Activated B cell treated with CpG ODN at 0.5 μM for 24 hours (primary cell): Measurements from ENCODE around the gene GDPD5. TPM values are rescaled to one million over a fixed set of nuclear protein-coding genes. Genes with fewer than 3 reads are reported as not detected.
A peak's percentile ranks its signal among the peaks of the same experiment; 100 is the strongest.

Experiments used
- ATAC-seq: fragments of 200-7000 bp; cut with Tn5 transposase; one replicate; pipeline ENCODE4 v1.10.0; 2021; ENCODE audit warnings: low read depth, mild to moderate bottlenecking, moderate library complexity
- CTCF ChIA-PET: fragments of 350-600 bp; sonication (Branson Sonifier 250); formaldehyde crosslinking; loops from one replicate; lab custom pipeline; 2021; ENCODE audit warnings: antibody characterized with exemption; lab: Charles Lee
- POLR2A ChIA-PET: fragments of 350-600 bp; sonication (Branson Sonifier 250); formaldehyde crosslinking; loops from one replicate; lab custom pipeline; 2021; ENCODE audit warnings: antibody characterized with exemption; lab: Charles Lee
- DNase-seq: peaks from one replicate; pipeline ENCODE4 v3.0.0; 2022
- H3K27ac Mint-ChIP-seq: one replicate; pipeline ENCODE4 v1.8.0; 2020; ENCODE audit warnings: mixed read lengths
- H3K27me3 Mint-ChIP-seq: one replicate; pipeline ENCODE4 v1.8.0; 2021; ENCODE audit warnings: mixed read lengths
- H3K36me3 Mint-ChIP-seq: one replicate; pipeline ENCODE4 v1.8.0; 2021; ENCODE audit warnings: low read depth, mixed read lengths
- H3K4me1 Mint-ChIP-seq: one replicate; pipeline ENCODE4 v1.8.0; 2021; ENCODE audit warnings: mixed read lengths
- H3K4me3 Mint-ChIP-seq: one replicate; pipeline ENCODE4 v1.8.0; 2020; ENCODE audit warnings: mild to moderate bottlenecking, mixed read lengths
- H3K9me3 Mint-ChIP-seq: one replicate; pipeline ENCODE4 v1.8.0; 2020; ENCODE audit warnings: mixed read lengths
- CTCF ChIP-seq: fragments of 200-600 bp; IDR thresholded peaks from one replicate; pipeline ENCODE4 v1.8.0; 2022; ENCODE audit warnings: antibody characterized with exemption, mild to moderate bottlenecking
- intact Hi-C: fragments of 100-400 bp; cut with micrococcal nuclease; formaldehyde crosslinking; loops from one replicate; pipeline ENCODE4 v1.15.1; 2024
- total RNA-seq: library from RNA; stranded (reverse); gene quantifications from 2 replicates; pipeline ENCODE4 v1.2.3, GENCODE V29; 2022

The GDPD5 gene
- total RNA-seq, 1 donor from 2014 or later = 22.2 TPM

DNA sequence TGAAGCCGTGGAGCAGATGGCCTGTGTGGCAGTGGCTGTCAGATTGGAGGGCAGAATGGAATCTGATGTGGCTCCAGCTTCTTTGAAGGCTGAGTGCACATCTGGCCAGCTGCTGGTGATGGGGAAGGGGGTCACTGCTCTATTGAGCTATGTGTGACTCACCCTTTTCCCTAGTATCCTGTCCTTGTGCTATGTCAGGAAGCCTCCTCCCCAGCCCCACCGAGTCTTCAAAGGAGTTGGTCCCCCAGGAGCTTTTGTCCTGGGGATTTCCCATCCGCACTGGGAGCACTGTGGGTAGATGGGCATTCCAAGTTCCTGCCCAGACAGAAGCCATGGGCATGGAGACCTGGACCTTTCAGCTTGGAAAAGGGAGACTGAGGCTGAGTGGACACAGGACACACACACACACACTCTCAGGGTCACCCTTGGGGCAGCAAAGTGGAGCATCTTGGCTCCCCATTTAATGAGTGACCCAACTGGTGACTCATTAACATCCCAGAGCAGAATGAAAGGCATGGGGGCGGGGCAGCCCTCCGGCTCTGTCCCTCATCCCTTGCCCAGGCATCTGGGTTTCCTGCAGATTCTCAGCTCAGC lies 39.6 kb upstream of the GDPD5 start:
- peaks cover 12% of the 10 kb centered on the region for H3K36me3 Mint-ChIP-seq
- DNase-seq (no peak), ATAC-seq (no peak)
- intact Hi-C loops = no loop called here
- POLR2A ChIA-PET = no interaction called here
- H3K27me3 Mint-ChIP-seq = peaks cover 2% of the 10 kb centered on the region
- peaks cover 20% of the 10 kb centered on the region for H3K4me1 Mint-ChIP-seq
- CTCF ChIA-PET = no interaction called here
- no peak overlapping the region for H3K4me3 Mint-ChIP-seq
- no peak for TF ChIP-seq CTCF
- H3K27ac Mint-ChIP-seq = no peak overlapping the region
- H3K9me3 Mint-ChIP-seq = no peaks in the 10 kb centered on the region

GRCh38 chr11:75563978-75564552 lies 38.3 kb upstream of the GDPD5 start:
- ATAC-seq (no peak), DNase-seq (no peak)
- no peaks in the 10 kb centered on the region for H3K9me3 Mint-ChIP-seq
- peaks cover 11% of the 10 kb centered on the region for H3K36me3 Mint-ChIP-seq
- TF ChIP-seq CTCF = no peak
- H3K4me3 Mint-ChIP-seq = peak overlapping the region; percentile 63
- ChIA-PET POLR2A (interaction anchor here (0.6 to 1.3 kb wide), 3 partner anchors 10 to 13 kb away, joined by 3 read pairs; no protein-coding TSS in a partner anchor), CTCF (no interaction called here)
- peaks cover 20% of the 10 kb centered on the region for H3K4me1 Mint-ChIP-seq
- no peak overlapping the region for H3K27ac Mint-ChIP-seq
- H3K27me3 Mint-ChIP-seq = peaks cover 2% of the 10 kb centered on the region
- intact Hi-C loops = no loop called here

- ChIA-PET POLR2A (interaction anchor here (0.6 to 3.4 kb wide), 4 partner anchors 10 to 20 kb away, joined by 3 to 16 read pairs (median 3); no protein-coding TSS in a partner anchor), CTCF (no interaction called here)
- peaks cover 2% of the 10 kb centered on the region for H3K27me3 Mint-ChIP-seq
- no peak for ATAC-seq
- H3K4me3 Mint-ChIP-seq = peak overlapping the region; percentile 63
- TF ChIP-seq CTCF = no peak
- no peak for DNase-seq
- intact Hi-C loops = no loop called here
- peaks cover 20% of the 10 kb centered on the region for H3K4me1 Mint-ChIP-seq
- no peaks in the 10 kb centered on the region for H3K9me3 Mint-ChIP-seq
- peaks cover 6% of the 10 kb centered on the region for H3K36me3 Mint-ChIP-seq
- H3K27ac Mint-ChIP-seq = no peak overlapping the region
These were observed 37.8 kb upstream of the GDPD5 start for GRCh38 chr11:75563501-75563977.

DNA sequence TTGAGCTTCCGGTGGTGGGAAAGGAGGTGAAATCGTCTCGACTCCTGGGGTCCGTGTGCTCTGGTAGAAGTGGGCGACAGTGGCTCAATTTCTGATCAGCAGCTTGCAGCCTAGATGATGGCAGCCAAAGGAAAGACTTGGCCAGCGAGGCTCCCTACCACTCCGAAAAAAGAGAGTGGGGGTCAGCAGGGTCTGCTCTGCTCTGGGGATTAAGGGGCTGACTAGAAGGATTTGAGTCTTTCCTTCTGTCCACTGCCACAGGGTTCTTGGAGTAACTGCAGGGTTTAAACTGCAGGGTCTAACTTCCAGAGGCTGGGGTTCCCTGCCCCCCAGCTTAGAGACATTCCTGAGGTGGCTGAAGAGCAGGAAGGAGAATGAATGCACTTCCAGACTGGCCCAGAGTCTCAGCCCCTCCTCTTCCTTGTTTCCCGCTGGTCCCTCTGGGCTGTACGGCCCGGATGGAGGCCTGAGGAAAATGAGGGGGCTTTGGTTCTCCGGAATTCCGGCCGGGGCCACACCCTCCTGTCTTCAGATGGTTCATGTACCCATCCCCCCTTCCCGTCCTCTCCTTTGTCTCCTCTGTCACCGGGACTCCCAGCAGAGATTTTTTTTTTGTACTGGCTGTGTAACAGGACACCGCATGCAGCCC lies 37.2 kb upstream of the GDPD5 start:
- Mint-ChIP-seq H3K4me1 (peaks cover 20% of the 10 kb centered on the region), H3K27me3 (peaks cover 2% of the 10 kb centered on the region), H3K9me3 (no peaks in the 10 kb centered on the region), H3K4me3 (peak overlapping the region; percentile 93), H3K27ac (peak overlapping the region; percentile 27), H3K36me3 (peaks cover 3% of the 10 kb centered on the region)
- no peak for ATAC-seq
- no peak for TF ChIP-seq CTCF
- intact Hi-C loops = loop anchor here (1.0 kb wide), 1 partner anchor 13 kb away; no protein-coding TSS in a partner anchor
- POLR2A ChIA-PET = interaction anchor here (1.0 to 3.4 kb wide), 6 partner anchors 10 to 26 kb away, joined by 3 to 16 read pairs (median 4); no protein-coding TSS in a partner anchor
- CTCF ChIA-PET = interaction anchor here (1.4 kb wide), 1 partner anchor 12 kb away, joined by 4 read pairs; no protein-coding TSS in a partner anchor
- DNase-seq = no peak
